ENCODE data around the gene NUDT8.

DNA sequence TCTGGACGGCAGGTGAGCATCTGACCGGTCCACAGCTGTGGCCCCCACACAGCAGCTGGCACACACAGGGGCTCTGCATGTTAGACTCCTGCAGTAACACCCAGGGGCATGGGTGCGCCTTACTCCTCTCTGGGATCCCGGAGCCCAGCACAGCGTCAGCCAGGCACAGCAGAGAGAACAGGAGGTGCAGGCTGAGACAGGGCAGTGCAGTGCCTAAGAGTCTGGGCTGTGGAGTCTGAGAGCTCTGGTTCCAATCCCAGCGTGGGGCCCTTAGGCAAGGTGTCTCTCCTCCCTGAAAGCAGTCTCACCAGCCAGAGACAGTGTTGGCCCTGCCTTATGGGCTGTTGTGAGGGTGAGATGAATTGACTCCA is 2.3 kb downstream of the NUDT8 start:
- TF ChIP-seq POLR2A (IDR thresholded peaks at IDR 0.05) = no peak
- TF ChIP-seq, protein P1, sequence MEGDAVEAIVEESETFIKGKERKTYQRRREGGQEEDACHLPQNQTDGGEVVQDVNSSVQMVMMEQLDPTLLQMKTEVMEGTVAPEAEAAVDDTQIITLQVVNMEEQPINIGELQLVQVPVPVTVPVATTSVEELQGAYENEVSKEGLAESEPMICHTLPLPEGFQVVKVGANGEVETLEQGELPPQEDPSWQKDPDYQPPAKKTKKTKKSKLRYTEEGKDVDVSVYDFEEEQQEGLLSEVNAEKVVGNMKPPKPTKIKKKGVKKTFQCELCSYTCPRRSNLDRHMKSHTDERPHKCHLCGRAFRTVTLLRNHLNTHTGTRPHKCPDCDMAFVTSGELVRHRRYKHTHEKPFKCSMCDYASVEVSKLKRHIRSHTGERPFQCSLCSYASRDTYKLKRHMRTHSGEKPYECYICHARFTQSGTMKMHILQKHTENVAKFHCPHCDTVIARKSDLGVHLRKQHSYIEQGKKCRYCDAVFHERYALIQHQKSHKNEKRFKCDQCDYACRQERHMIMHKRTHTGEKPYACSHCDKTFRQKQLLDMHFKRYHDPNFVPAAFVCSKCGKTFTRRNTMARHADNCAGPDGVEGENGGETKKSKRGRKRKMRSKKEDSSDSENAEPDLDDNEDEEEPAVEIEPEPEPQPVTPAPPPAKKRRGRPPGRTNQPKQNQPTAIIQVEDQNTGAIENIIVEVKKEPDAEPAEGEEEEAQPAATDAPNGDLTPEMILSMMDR (IDR thresholded peaks at IDR 0.05) = no peak

All from thyroid gland (tissue), 4 donors.